Natural killer cell (primary cell): ENCODE results near the gene JUN. TPM values are rescaled to one million over a fixed set of nuclear protein-coding genes. Genes with fewer than 3 reads are reported as not detected.

Experiments
- ATAC-seq, 3 donors: fragments of 150-1000 bp in 2 of 3; fragments of 200-7000 bp in 1 of 3; cut with Tn5 transposase; 1 replicate in 1 of 3; 2 replicates in 2 of 3; pipeline ENCODE4 v1.10.0; 2021; ENCODE audit warnings: mild to moderate bottlenecking in 2 of 3, moderate library complexity in 2 of 3
- DNase-seq, 2 donors: peaks; one replicate each; pipeline versions ENCODE4 v3.0.0 to v3.0.0-alpha.2; 2013 to 2021; ENCODE audit warnings: mixed read lengths in 1 of 2
- H3K27ac ChIP-seq: one replicate; pipeline ENCODE4 v1.5.1; 2013; ENCODE audit warnings: mild to moderate bottlenecking, low read length
- H3K27me3 ChIP-seq: one replicate; pipeline ENCODE4 v1.6.1; 2013; ENCODE audit warnings: low read length; ENCODE audit not compliant: control insufficient read depth, insufficient read depth
- H3K36me3 ChIP-seq: one replicate; pipeline ENCODE4 v1.6.1; 2013; ENCODE audit warnings: low read length; ENCODE audit not compliant: control insufficient read depth, insufficient read depth
- H3K4me1 ChIP-seq: one replicate; pipeline ENCODE4 v1.6.1; 2013; ENCODE audit warnings: low read length; ENCODE audit not compliant: control insufficient read depth, insufficient read depth
- H3K4me3 ChIP-seq: one replicate; pipeline ENCODE4 v1.5.1; 2013; ENCODE audit warnings: low read length
- H3K9me3 ChIP-seq: one replicate; pipeline ENCODE4 v1.6.1; 2013; ENCODE audit warnings: low read length; ENCODE audit not compliant: control insufficient read depth, insufficient read depth
- H3K27ac Mint-ChIP-seq, 2 donors: one replicate each; pipeline ENCODE4 v1.8.0; 2022; ENCODE audit warnings: mild to moderate bottlenecking in 2 of 2, mixed read lengths in 2 of 2, moderate library complexity in 1 of 2
- H3K27me3 Mint-ChIP-seq, 2 donors: one replicate each; pipeline ENCODE4 v1.8.0; 2022; ENCODE audit warnings: low read depth in 2 of 2, mixed read lengths in 2 of 2
- H3K36me3 Mint-ChIP-seq: one replicate; pipeline ENCODE4 v1.8.0; 2022; ENCODE audit warnings: mixed read lengths
- H3K4me1 Mint-ChIP-seq, 2 donors: one replicate each; pipeline ENCODE4 v1.8.0; 2022; ENCODE audit warnings: mixed read lengths in 2 of 2
- H3K4me3 Mint-ChIP-seq: one replicate; pipeline ENCODE4 v1.8.0; 2022; ENCODE audit warnings: mild to moderate bottlenecking, moderate library complexity, mixed read lengths
- H3K9me3 Mint-ChIP-seq, 2 donors: one replicate each; pipeline ENCODE4 v1.8.0; 2022; ENCODE audit warnings: mixed read lengths in 2 of 2
- CTCF ChIP-seq: fragments of 200-600 bp; IDR thresholded peaks from one replicate; pipeline ENCODE4 v1.8.0; 2022; ENCODE audit warnings: antibody characterized with exemption
- WGBS: methylation state at CpG from one replicate; pipeline ENCODE4 v1.1.7; 2013; ENCODE audit warnings: missing lambda C conversion rate; ENCODE audit not compliant: insufficient coverage; 5-methylcytosine and 5-hydroxymethylcytosine counted together
- intact Hi-C: fragments of 100-400 bp; cut with micrococcal nuclease; formaldehyde crosslinking; loops from one replicate; pipeline ENCODE4 v1.14.2; 2022
- total RNA-seq, 4 donors: library from RNA; stranded (reverse); fragments of 120-200 nt in 1 of 4; gene quantifications; one replicate each; pipeline versions ENCODE4 v1.2.3 to v1.2.4, GENCODE V29; 2013 to 2022

JUN gene
- total RNA-seq, 3 donors from 2014 or later (not counting 1 experiment from before 2014, with no cell fraction given) = 1,209 to 1,942 (median 1,808) TPM

DNA sequence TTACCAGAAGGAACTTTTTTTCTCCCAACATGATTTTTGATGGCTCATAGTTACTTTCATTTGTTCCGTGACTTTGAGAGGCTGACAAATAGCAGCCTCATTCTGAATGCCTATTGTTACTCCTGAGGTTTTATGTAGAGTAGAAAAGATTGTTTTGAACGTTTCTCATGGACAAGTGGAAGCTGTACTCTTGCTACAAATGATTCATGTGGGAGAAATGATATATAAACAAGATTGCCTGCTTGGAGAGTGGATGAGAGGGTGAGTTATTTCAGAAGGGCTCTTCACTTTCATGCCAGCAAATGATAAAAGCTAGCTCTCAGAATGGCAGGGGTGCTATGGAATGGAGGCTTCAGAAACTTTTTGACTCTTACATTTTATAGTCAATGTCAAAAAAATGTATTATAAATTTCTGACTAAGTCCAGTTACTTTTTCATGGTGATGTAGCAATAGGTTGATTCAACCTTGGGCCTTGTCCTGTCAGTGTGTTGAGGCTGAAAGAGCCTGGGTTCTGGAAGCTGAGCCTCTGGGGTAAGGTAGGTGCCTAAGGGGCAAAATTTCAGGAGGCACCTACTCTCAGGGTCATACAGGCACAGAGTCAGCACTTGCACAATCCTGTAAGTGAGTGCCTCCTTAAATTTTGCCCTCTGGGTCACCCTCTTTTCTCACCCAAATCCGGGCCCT, 19.4 kb downstream of the JUN start:
- H3K4me3 ChIP-seq = no peak overlapping the region

DNA sequence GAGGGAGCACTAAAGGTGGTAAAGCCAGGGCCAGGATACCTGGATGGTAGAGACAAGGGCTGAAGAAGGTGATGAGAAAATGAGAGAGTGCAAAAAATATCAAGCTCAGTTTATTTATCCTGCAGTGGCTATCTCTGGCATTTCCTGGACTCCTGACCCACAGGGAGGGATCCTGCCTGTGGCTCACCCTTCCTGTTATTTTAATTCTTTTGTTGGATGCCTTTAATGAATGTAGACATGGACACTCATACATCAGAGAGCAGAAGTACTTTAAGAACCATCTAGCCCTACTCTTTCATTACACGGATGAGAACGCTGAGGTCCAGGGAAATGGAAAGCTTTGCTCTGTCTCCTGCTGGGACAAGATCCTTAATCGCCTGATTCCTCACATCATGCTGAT, 20.6 kb downstream of the JUN start:
- Mint-ChIP-seq H3K9me3 (no peaks in the 10 kb centered on the region), H3K36me3 (no peaks in the 10 kb centered on the region), H3K4me3 (no peak overlapping the region), H3K27me3 (peaks cover 5 to 6% of the 10 kb centered on the region in 2 donors), H3K4me1 (peaks cover 21 to 24% of the 10 kb centered on the region in 2 donors), H3K27ac (no peak overlapping the region)
- WGBS = 96% methylated on average over 3 of the region's 3 CpGs
- Histone ChIP-seq H3K36me3 (no peaks in the 10 kb centered on the region), H3K27me3 (no peaks in the 10 kb centered on the region), H3K9me3 (no peaks in the 10 kb centered on the region), H3K27ac (no peak overlapping the region), H3K4me1 (no peaks in the 10 kb centered on the region), H3K4me3 (no peak overlapping the region)
- ATAC-seq = no peak
- intact Hi-C loops = no loop called here
- DNase-seq = no peak
- no peak for TF ChIP-seq CTCF

More for the DNA sequence above, 19.4 kb downstream of the JUN start:
- WGBS = 13% methylated on average over 2 of the region's 3 CpGs
- Histone ChIP-seq H3K4me1 (peaks cover 4% of the 10 kb centered on the region), H3K27me3 (no peaks in the 10 kb centered on the region), H3K27ac (no peak overlapping the region), H3K36me3 (no peaks in the 10 kb centered on the region), H3K9me3 (no peaks in the 10 kb centered on the region)
- ATAC-seq (no peak), DNase-seq (no peak)
- peaks cover 18 to 20% of the 10 kb centered on the region in 2 donors for H3K4me1 Mint-ChIP-seq
- peaks cover 5 to 6% of the 10 kb centered on the region in 2 donors for H3K27me3 Mint-ChIP-seq
- intact Hi-C loops = no loop called here
- no peak overlapping the region for H3K4me3 Mint-ChIP-seq
- H3K9me3 Mint-ChIP-seq = no peaks in the 10 kb centered on the region
- H3K36me3 Mint-ChIP-seq = no peaks in the 10 kb centered on the region
- no peak overlapping the region for H3K27ac Mint-ChIP-seq
- TF ChIP-seq CTCF = no peak

DNA sequence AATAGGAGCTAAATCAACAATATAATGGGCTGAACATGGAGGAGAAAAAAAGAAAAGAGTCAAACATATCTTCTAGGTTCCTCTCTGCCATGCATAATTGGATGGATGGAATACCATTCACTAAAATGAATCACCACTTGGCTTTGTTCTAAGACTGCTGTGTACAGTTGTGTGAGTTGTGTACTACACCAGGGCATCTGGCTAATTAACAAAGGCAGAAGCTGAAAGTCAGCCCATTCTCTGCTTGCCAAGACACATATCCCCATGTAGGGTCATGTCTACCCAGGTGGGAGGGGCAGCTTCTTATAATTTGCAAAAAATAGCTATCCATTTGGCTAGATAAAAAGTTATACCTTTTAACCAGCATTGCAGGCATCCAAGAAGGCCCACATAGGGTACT, 21.0 kb downstream of the JUN start:
- H3K27me3 Mint-ChIP-seq = peaks cover 5 to 6% of the 10 kb centered on the region in 2 donors
- H3K4me3 Mint-ChIP-seq = no peak overlapping the region
- Histone ChIP-seq H3K4me3 (no peak overlapping the region), H3K9me3 (no peaks in the 10 kb centered on the region), H3K4me1 (no peaks in the 10 kb centered on the region), H3K27me3 (no peaks in the 10 kb centered on the region), H3K27ac (no peak overlapping the region), H3K36me3 (no peaks in the 10 kb centered on the region)
- no peak for DNase-seq
- no peak for ATAC-seq
- H3K27ac Mint-ChIP-seq = no peak overlapping the region
- H3K36me3 Mint-ChIP-seq = no peaks in the 10 kb centered on the region
- no peaks in the 10 kb centered on the region for H3K9me3 Mint-ChIP-seq
- peaks cover 25 to 27% of the 10 kb centered on the region in 2 donors for H3K4me1 Mint-ChIP-seq
- TF ChIP-seq CTCF = no peak
- intact Hi-C loops = no loop called here

DNA sequence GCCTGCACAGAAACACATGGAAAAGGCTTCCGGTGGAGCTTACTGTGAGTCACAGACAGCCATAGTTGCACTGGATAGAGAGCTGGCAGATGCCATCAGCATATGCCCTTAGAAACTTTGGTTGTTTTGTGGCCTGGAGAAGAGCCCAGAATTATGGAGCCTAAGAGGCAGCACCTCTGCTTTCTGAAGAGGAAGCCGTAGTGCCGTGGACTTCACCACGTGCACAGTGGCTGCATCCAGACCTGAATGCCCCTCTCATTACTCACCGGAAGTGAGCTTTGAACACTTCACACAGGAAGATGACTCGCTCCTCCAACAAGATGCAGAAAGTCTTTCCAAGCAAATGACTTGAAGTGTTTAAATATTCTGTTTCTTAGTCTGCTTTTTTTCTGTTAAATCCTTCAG, 28.4 kb downstream of the JUN start:
- 4% methylated on average over 6 of the region's 6 CpGs for WGBS
- H3K36me3 Mint-ChIP-seq = no peaks in the 10 kb centered on the region
- DNase-seq (peak; percentile 57 to 73), ATAC-seq (peak; percentile 84 to 88 (median 84))
- no peaks in the 10 kb centered on the region for H3K36me3 ChIP-seq
- peak overlapping the region; percentile 85 for H3K4me3 Mint-ChIP-seq
- no peak for TF ChIP-seq CTCF
- peak overlapping the region; percentile 89 to 92 for H3K27ac Mint-ChIP-seq
- H3K27ac ChIP-seq = peak overlapping the region; percentile 56
- H3K4me1 ChIP-seq = peaks cover 45% of the 10 kb centered on the region
- intact Hi-C loops = loop anchor here (1.0 to 10.0 kb wide), 2 partner anchors 29 to 539 kb away; partner anchors contain the start of genes FGGY and JUN
- H3K9me3 Mint-ChIP-seq = no peaks in the 10 kb centered on the region
- no peak overlapping the region for H3K4me3 ChIP-seq
- no peaks in the 10 kb centered on the region for H3K27me3 Mint-ChIP-seq
- H3K4me1 Mint-ChIP-seq = peaks cover 82 to 87% of the 10 kb centered on the region in 2 donors
- no peaks in the 10 kb centered on the region for H3K9me3 ChIP-seq
- no peaks in the 10 kb centered on the region for H3K27me3 ChIP-seq
